HEK293 (cell line): ENCODE results near the gene SLC7A10.

ENCODE experiments used
- CTCF ChIA-PET: fragments of 350-600 bp; formaldehyde crosslinking; extraction: SDS; loops from one replicate; lab custom pipeline; 2021; ENCODE audit warnings: antibody characterized with exemption; lab: Yijun Ruan, JAX
- POLR2A ChIA-PET: fragments of 300-600 bp; formaldehyde crosslinking; extraction: SDS; loops from one replicate; lab custom pipeline; 2020; ENCODE audit warnings: antibody characterized with exemption, inconsistent platforms; lab: Yijun Ruan, JAX
- H3K27ac ChIP-seq: fragments of 200-500 bp; sonication (Bioruptor generic); 2 replicates; pipeline ENCODE4 v1.5.1; 2014; ENCODE audit warnings: low read depth, low read length, control low read depth, inconsistent platforms; ENCODE audit errors: extremely low read depth
- H3K36me3 ChIP-seq, 2 experiments: fragments of 200-500 bp in 1 of 2; sonication (Bioruptor generic) in 1 of 2; 1 replicate in 1 of 2; 2 replicates in 1 of 2; pipeline ENCODE4 v1.5.1; 2014 to 2017; ENCODE audit warnings: inconsistent platforms in 2 of 2, low read length in 2 of 2; ENCODE audit not compliant: control insufficient read depth in 2 of 2, insufficient read depth in 1 of 2
- H3K4me1 ChIP-seq: fragments of 200-500 bp; sonication (Bioruptor generic); 2 replicates; pipeline ENCODE4 v1.5.1; 2014; ENCODE audit warnings: mild to moderate bottlenecking, low read length, inconsistent platforms; ENCODE audit not compliant: control insufficient read depth, insufficient read depth
- H3K4me3 ChIP-seq: 2 replicates; pipeline ENCODE4 v1.5.1; 2011; ENCODE audit warnings: low read depth, mild to moderate bottlenecking, control low read depth, low read length, moderate library complexity
- H3K9me3 ChIP-seq: fragments of 200-500 bp; sonication (Bioruptor generic); 2 replicates; pipeline ENCODE4 v1.5.1; 2014; ENCODE audit warnings: low read depth, low read length, inconsistent platforms; ENCODE audit not compliant: control insufficient read depth, insufficient read depth
- GLIS2 ChIP-seq: fragments of 450-650 bp; formaldehyde crosslinking; IDR thresholded peaks from 2 replicates; pipeline ENCODE4 v1.5.1; 2016; ENCODE audit warnings: missing biosample characterization, missing genetic modification characterization
- HOXC10 ChIP-seq: sonication (generic); formaldehyde crosslinking; IDR thresholded peaks from 2 replicates; pipeline ENCODE4 v1.8.1; 2023; ENCODE audit warnings: mild to moderate bottlenecking, missing genetic modification reagents
- ZBTB20 ChIP-seq: fragments of 450-650 bp; formaldehyde crosslinking; IDR thresholded peaks from 2 replicates; pipeline ENCODE4 v1.5.1; 2016; ENCODE audit warnings: missing biosample characterization, missing genetic modification characterization
- ZBTB21 ChIP-seq: fragments of 450-650 bp; formaldehyde crosslinking; IDR thresholded peaks from 2 replicates; pipeline ENCODE4 v1.5.1; 2017; ENCODE audit warnings: missing biosample characterization, missing genetic modification characterization
- ZIC2 ChIP-seq: fragments of 450-650 bp; formaldehyde crosslinking; IDR thresholded peaks from 2 replicates; pipeline ENCODE4 v1.5.1; 2016; ENCODE audit warnings: missing biosample characterization, missing genetic modification characterization
- ZNF146 ChIP-seq: fragments of 450-650 bp; formaldehyde crosslinking; IDR thresholded peaks from 2 replicates; pipeline ENCODE4 v1.5.1; 2016; ENCODE audit warnings: missing biosample characterization, missing genetic modification characterization
- ZNF221 ChIP-seq: fragments of 450-650 bp; formaldehyde crosslinking; IDR thresholded peaks from 2 replicates; pipeline ENCODE4 v1.5.1; 2017; ENCODE audit warnings: missing biosample characterization, missing genetic modification characterization, borderline replicate concordance
- ZNF335 ChIP-seq: fragments of 450-650 bp; formaldehyde crosslinking; conservative IDR thresholded peaks from 2 replicates; pipeline ENCODE4 v1.5.1; 2016; ENCODE audit warnings: missing biosample characterization, missing genetic modification characterization
- ZNF37A ChIP-seq: fragments of 450-650 bp; IDR thresholded peaks from 2 replicates; pipeline ENCODE4 v1.5.1; 2018; ENCODE audit warnings: missing biosample characterization, missing genetic modification characterization
- ZNF529 ChIP-seq: fragments of 450-650 bp; formaldehyde crosslinking; IDR thresholded peaks from 2 replicates; pipeline ENCODE4 v1.5.1; 2017; ENCODE audit warnings: missing genetic modification characterization, missing biosample characterization; ENCODE audit not compliant: insufficient replicate concordance
- ZNF548 ChIP-seq: fragments of 450-650 bp; formaldehyde crosslinking; IDR thresholded peaks from 2 replicates; pipeline ENCODE4 v1.5.1; 2016; ENCODE audit warnings: missing biosample characterization, missing genetic modification characterization
- ZNF830 ChIP-seq: fragments of 450-650 bp; IDR thresholded peaks from 2 replicates; pipeline ENCODE4 v1.5.0; 2018; ENCODE audit warnings: missing biosample characterization, missing genetic modification characterization, low read depth, mild to moderate bottlenecking, moderate library complexity
- TF ChIP-seq, protein P1 (sequence below): fragments of 450-650 bp; formaldehyde crosslinking; IDR thresholded peaks from 2 replicates; pipeline ENCODE4 v1.5.1; 2016; ENCODE audit warnings: missing biosample characterization, missing genetic modification characterization
- TF ChIP-seq, protein P2 (sequence below): fragments of 450-650 bp; formaldehyde crosslinking; IDR thresholded peaks from 2 replicates; pipeline ENCODE4 v1.5.1; 2016; ENCODE audit warnings: missing biosample characterization, missing genetic modification characterization

Gene SLC7A10

DNA sequence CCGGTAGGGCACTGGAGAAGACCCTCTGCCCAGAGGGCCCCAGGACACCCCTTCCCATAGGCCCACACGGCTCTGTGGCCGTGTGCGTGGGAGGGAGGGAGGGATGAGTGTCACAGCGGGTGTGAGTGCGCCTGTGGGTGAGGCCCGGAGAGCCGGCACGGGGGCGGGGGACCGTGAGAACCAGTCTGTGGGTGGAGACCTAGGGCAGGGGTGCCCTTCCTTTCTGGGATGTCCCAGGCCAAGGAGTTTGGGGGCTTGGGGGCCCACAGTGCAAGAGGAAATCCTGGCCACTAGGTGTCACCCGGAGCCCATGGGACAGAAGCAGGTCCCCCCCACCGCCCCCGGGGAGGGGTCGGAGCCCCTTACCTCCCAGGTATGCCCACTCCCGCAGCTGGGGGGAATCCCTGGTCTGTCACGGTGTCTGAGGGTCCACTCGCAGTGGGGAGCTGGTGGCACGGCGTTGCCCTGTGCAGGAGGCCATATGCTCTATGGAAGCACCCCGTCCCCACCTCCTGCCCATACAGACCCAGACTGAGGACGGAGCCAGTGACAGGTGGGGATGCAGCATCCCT is 16.0 kb upstream of the SLC7A10 start (continued):
- no peak for TF ChIP-seq ZNF529 (tag by site-specific recombination)

DNA sequence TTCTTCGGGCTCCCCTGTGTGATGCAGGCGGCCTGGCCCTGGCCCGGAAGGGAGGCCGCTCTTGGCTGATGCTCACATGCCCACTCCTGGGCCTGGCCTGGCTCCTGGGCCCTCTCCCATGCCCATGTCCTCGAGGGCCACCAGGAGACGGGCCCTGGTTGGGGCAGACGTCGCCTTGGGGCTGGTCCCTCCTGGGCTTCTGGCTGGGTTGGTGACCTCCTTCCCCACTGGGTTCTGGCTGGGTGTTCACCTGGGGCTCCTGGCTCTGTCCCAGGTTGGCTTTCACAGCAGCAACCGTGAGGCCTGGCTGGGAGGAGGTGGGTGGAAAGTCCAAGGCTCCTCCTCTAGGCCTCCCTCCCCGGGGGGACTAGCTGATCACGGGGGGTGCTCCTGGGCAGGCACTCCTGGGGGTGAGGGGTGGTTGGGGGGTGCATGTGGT is 15.5 kb upstream of the SLC7A10 start:
- TF ChIP-seq, protein P1, sequence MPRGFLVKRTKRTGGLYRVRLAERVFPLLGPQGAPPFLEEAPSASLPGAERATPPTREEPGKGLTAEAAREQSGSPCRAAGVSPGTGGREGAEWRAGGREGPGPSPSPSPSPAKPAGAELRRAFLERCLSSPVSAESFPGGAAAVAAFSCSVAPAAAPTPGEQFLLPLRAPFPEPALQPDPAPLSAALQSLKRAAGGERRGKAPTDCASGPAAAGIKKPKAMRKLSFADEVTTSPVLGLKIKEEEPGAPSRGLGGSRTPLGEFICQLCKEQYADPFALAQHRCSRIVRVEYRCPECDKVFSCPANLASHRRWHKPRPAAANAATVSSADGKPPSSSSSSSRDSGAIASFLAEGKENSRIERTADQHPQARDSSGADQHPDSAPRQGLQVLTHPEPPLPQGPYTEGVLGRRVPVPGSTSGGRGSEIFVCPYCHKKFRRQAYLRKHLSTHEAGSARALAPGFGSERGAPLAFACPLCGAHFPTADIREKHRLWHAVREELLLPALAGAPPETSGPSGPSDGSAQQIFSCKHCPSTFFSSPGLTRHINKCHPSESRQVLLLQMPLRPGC (tag by site-specific recombination): no peak
- TF ChIP-seq ZIC2 (tag by site-specific recombination) (peak; percentile 94), ZBTB21 (tag by site-specific recombination) (no peak), ZNF221 (no peak), HOXC10 (CRISPR knock-in tag) (no peak), GLIS2 (no peak), ZNF146 (no peak), ZBTB20 (peak; percentile 19; the same call in 1 of the 2 replicates)
- ChIA-PET POLR2A (interaction anchor here (0.6 to 0.7 kb wide), 4 partner anchors 62 to 223 kb away, joined by 4 to 8 read pairs (median 5); no protein-coding TSS in a partner anchor), CTCF (interaction anchor here (0.6 to 11.2 kb wide), 20 partner anchors 15 to 855 kb away, joined by 3 to 292 read pairs (median 4); no protein-coding TSS in a partner anchor)
- no peak overlapping the region for H3K27ac ChIP-seq
- no peaks in the 10 kb centered on the region for H3K36me3 ChIP-seq
- peaks cover 2% of the 10 kb centered on the region; the same call in 1 of the 2 replicates for H3K4me1 ChIP-seq
- no peak overlapping the region for H3K4me3 ChIP-seq
- peaks cover 6% of the 10 kb centered on the region for H3K9me3 ChIP-seq

DNA sequence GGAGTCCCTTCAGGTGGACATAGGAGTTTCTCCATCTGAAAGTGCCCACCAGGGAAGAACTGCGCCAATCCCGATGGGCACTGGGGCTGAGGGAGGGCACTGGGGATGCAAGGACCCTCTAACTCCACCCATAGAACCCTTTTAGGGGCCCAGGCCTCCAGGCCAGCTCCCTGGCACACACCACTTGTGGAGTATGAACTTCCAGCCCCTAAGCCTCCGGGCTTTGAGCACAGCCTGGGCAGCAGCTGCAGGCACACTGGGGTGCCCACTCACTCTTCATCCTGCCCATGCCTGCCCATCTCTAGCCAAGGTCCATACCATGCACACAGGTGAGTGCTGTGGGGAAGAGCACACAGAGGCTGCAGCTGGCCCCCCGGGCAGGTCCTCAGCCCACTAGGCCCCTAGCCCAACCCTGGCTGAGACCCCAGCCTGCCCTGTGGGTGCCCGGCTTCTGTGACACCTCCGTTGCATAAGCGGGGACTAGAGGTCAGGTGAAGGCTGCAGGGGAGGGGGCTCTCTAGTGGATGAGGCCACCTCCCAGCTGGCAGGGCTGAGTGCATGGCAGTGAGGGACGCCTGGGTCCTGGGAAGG is 14.6 kb upstream of the SLC7A10 start:
- peaks cover 2% of the 10 kb centered on the region; the same call in 1 of the 2 replicates for H3K4me1 ChIP-seq
- H3K27ac ChIP-seq: no peak overlapping the region
- H3K4me3 ChIP-seq: no peak overlapping the region
- 0 out of 2 replicates have a peak, but pooled peaks have one; percentile 22 for TF ChIP-seq ZNF335 (tag by site-specific recombination)
- TF ChIP-seq ZNF37A (tag by site-specific recombination): no peak
- TF ChIP-seq, protein P2, sequence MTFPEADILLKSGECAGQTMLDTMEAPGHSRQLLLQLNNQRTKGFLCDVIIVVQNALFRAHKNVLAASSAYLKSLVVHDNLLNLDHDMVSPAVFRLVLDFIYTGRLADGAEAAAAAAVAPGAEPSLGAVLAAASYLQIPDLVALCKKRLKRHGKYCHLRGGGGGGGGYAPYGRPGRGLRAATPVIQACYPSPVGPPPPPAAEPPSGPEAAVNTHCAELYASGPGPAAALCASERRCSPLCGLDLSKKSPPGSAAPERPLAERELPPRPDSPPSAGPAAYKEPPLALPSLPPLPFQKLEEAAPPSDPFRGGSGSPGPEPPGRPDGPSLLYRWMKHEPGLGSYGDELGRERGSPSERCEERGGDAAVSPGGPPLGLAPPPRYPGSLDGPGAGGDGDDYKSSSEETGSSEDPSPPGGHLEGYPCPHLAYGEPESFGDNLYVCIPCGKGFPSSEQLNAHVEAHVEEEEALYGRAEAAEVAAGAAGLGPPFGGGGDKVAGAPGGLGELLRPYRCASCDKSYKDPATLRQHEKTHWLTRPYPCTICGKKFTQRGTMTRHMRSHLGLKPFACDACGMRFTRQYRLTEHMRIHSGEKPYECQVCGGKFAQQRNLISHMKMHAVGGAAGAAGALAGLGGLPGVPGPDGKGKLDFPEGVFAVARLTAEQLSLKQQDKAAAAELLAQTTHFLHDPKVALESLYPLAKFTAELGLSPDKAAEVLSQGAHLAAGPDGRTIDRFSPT (tag by site-specific recombination): peak; percentile 63
- no peak for TF ChIP-seq ZNF548
- no peak for TF ChIP-seq ZNF146
- TF ChIP-seq ZNF830: no peak
- peaks cover 4% of the 10 kb centered on the region for H3K9me3 ChIP-seq
- CTCF ChIA-PET: interaction anchor here (0.6 to 11.2 kb wide), 14 partner anchors 10 to 530 kb away, joined by 3 to 292 read pairs (median 5); no protein-coding TSS in a partner anchor
- H3K36me3 ChIP-seq: no peaks in the 10 kb centered on the region
- POLR2A ChIA-PET: interaction anchor here (0.6 to 0.7 kb wide), 2 partner anchors 63 to 95 kb away, joined by 3 to 8 read pairs; no protein-coding TSS in a partner anchor
